Stimulated activated CD4-positive, alpha-beta T cell treated with anti-CD3 and anti-CD28 coated beads, Interleukin-1b, Interleukin-23, amount 100 ng/mL, for 48 hours (primary cell): ENCODE data around the gene PNKP.
A peak's percentile ranks its signal among the peaks of the same experiment; 100 is the strongest.
"Not testable (repeated sequence)": the region's sequence is repeated elsewhere in the genome, so short reads cannot be mapped to it uniquely, and the experiment has no call there.

ENCODE experiments used
- DNase-seq: peaks from one replicate; pipeline ENCODE4 v3.0.0-alpha.2; 2020

The PNKP gene

DNA sequence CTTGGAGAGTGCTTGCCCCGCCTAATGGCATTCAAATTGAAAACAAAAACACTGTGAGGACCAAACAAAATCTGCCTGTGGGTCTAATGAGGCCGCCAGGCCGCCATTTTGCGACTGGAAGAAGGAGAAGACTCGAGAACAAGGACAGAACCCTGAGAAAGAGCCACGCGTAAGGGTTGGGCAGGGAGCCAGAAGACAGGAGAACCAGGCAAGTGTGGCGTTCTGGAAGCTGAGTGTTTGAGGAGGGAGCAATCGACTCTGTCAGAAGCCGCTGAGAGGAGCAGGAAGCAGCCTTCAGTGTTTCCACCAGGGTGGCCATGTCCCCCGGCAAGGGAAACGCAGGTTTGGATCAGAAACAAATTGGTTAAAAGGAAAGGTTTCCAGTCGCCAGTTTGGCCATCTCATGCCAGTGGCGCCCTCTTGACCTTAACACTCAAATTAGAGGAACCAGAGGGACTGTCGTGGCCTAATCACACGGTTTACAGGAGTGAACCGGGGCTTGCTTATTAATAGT, 26.6 kb downstream of the PNKP start:
- DNase-seq, result no peak

DNA sequence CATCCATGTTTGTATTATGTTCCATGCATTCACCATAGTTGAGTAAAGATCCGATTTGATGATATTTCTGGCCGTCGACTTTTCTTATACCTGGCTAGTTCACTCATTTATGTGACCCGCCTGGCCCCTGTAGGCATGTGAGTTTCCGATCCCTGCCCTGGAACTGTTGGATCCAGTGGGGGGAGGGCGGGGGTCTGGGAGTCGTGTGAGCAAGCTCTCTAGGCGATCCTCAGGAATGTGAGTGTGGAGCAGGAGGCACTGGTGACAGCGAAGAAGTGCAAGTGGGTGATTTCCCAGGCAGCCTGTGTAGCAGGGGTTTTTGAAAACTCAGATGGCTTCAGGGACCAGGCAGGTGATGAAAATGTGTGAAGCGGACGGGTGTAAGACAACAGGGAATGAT, 27.1 kb downstream of the PNKP start:
- DNase-seq, result no peak

DNA sequence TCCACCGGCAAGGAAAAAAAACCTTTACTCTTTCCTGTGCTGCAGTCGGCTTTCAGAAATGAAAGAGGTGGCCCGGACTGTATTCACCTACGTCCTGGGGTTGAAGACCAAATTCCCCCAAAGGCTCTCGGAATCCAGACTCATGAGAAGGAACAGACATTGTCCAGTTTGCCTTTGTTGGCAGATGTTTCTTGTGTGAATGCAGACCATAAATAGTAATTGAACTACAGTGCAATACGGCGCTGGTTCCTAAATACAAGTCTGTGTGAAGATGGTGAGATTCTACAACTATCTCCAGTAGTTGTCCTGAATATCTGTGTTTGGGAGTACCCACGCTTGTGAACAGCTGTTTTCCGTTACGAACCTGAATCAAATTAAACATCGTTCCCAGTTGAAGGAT, 27.7 kb downstream of the PNKP start:
- no peak for DNase-seq

DNA sequence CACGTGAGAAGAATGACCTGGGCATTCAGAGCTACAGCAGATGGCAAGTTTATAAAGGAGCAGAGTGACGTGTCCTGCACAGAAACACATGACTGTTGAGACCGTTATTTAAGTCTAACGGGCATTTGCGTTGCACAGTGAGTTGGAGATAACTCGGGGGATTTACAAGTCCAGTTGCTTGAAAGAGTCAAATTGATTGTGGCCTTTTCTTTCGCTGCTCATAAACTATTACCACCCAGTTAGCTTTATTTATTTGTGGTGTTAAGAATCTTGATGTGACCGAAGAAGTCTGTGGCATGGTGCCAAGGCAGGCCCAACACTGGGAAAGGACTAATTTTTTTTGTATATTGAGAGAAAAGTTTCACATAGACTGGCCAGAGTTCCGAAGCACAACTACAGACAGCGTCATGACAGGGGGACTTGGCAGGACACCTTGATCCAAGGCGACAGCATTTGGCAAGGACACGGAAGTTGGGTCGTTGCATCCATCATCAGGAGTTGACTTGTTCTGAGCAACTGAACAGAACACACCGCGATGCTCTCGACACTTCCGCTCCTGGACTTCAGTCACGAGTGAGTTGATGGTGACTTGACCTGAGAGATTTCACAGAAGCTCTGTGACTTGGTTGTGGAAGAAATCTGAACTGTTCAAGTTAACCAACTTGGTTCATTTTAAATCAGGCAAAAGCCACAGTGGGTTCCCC, 28.3 kb downstream of the PNKP start:
- DNase-seq, result no peak

DNA sequence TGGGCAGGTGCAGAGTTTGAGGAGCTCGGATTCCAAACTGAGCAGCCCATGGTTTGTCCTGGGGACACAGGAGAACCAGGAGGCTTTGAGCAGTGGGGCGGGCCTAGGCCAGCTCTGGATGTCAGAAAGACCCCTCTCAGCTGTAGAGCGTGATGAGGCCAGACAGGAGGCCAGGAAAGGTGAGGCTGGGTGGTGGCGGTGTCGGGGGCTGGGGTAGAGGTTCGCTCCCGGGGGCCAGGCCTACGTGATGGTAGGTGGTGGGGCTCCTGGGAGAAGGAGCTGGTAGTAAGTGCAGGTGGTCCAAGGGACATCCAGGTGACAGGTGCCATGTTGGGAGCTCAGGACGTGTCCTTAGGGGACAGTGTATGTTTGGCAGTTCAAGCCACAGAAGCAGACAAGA, 30.0 kb downstream of the PNKP start:
- DNase-seq, result no peak

DNA sequence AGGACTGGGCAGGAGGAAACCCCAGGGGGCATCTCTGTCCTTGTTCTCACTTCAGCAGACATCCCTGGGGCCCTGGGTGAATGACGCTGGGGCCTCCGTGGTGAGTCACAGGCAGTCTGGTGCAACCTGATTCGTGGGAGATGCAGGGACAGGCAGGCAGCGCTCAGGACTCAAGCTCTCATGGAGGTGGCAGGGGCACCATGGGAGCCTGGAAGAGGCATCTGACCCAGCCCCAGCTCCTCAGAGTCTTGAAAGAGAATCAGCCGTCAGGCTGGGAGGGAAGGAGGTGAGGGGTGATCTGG, 30.4 kb downstream of the PNKP start:
- DNase-seq, result no peak

DNA sequence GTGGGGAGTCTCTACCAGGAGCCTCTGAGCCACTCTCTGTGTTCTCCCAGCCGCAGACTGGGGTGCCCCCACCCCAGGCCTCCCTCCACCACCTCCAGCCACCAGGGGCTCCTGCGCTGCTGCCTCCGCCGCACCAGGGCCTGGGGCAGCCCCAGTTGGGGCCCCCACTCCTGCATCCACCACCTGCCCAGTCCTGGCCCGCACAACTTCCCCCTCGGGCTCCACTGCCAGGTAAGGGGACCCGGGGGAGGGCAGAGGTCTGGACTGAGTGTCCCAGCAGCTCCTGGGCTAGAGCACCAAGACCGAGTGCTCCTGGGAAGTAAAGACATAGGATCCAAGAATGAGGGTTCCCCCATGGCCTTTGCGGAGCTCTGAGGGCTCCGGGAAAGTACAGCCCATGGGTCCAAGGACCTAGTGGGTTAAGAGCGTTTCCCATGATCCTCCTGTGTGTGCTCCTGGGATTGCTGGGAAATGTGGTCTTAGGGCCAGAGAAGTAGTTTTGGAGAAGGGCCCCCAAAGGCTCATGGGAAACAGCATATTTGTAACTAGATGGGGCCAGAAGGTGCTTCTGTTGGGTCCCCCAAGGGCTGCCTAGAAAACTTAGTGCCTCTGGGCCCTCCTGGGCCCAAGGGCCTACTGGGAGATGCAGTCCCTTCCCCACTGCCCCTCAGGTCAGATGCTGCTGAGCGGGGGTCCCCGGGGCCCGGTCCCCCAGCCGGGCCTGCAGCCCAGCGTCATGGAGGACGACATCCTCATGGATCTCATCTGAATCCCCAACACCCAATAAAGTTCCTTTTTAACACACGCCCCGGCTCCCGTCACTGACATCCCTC, 31.0 kb downstream of the PNKP start:
- no peak for DNase-seq

DNA sequence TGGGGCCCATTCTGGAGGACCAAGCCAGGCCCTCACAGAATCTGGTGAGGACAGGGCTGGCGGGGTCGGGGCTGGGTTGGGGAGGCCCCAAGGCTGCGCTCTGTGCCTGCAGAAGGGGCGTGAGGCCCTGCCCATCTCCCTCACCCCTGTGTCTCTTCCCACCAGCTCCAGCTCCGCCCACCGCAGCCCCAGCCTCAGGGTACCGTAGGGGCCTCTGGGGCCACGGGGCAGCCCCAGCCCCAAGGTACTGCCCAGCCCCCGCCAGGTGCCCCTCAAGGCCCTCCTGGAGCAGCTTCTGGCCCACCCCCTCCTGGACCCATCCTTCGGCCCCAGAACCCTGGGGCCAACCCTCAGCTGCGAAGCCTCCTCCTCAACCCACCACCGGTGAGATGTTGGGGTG, 31.8 kb downstream of the PNKP start:
- DNase-seq, result no peak

DNA sequence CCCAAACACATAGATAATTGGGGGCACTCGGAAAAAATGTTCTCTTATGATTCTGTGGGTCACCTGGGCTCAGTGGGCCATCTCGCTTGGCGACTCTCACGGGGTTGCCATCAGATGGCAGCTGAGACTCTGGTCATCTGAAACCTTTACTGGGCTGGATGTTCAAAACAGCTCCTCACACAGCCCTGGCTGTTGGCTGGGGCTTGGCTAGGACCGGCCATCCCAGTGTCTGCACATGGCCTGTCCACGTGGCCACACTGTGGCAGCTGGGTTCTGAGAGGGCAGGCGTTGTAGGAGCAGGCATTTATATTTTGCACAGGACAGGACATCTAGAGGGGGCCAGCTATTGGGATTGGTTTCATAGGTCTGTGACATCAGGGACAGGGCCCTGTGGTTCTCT, 33.8 kb downstream of the PNKP start:
- no peak for DNase-seq

DNA sequence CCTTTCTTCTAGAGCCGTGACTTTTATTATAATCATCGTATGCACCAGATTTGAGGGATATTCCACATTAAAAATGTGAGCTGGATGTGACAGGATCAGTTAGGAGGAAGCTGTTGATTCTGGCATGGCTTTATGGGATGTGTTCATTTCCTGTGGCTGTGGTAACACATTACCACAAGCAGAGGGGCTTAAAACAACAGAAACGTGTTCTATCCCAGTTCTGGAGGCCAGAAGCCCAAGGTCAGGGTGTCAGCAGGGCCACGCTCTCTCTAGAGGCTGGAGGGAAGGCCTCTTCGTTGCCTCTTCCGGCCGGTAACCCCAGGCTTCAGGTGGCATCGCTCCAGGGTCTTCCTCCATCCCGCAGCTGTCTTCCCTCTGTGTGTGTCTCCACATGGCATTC, 34.8 kb downstream of the PNKP start:
- DNase-seq, result no peak

DNA sequence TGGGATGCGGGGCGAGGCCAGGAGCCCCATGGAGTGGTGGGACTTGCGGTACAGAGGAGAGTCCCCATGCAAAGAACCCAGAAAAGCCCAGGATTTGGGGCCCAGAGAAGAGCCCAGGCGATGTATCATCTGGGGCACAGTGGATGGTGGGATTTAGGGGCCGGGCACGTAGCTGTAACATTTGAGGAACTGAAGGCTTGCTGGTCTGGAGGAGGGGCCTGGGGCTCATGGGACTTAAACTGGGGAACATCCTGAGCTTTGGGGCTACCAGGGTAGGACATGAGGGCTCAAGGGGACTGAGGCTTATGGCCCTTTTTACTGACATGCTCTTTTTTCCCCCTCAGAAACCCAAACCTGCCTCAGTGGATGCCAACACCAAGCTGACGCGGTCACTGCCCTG, 35.8 kb downstream of the PNKP start:
- DNase-seq, result no peak

DNA sequence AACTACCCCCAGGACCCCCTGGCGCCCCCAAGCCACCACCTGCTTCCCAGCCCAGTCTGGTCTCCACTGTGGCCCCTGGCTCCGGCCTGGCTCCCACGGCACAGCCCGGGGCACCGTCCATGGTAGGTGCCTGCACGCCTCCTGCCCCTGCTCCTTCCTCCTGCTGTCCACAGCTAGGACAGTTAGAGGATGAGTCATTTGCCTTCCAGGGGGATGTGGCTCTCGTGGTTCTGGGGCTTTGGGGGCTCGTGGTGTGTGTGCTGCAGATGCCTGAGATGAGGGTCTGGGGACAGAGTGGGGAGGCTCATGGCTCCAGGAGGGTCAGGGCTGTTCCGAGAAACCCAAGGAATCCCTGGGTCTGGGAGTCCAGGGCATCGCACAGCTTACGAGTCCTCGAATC, 36.6 kb downstream of the PNKP start:
- DNase-seq, result no peak

DNA sequence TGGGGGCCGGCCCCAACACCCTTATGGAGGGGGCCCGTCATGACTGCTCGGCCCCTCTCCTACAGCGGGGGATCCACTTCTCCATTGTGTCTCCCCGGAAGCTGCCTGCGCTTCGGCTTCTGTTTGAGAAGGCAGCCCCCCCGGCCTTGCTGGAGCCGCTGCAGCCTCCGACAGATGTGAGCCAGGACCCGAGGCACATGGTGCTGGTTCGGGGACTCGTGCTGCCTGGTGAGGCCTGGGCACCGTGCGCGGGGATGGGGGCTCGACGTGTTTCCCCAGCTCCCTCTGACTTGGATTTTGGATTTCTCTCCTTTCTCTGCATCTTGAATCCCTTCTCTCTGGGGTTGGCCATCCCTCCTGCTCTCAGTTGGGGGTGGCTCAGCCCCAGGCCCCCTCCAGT, 37.7 kb downstream of the PNKP start:
- DNase-seq, result no peak

DNA sequence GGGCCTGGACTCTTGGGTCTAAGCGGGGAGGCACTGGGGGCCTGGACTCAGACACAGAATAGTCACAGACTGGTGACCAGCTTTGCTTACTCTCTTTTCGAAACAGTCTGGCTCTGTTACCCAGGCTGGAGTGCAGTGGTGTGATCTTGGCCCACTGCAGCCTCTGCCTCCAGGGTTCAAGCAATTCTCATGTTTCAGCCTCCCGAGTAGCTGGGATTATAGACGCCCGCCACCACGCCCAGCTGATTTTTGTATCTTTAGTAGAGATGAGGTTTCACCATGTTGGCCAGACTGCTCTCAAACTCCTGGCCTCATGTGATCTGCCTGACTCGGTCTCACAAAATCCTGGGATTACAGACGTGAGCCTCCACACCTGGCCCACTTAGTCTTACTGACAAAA, 38.2 kb downstream of the PNKP start:
- DNase-seq, result no peak

DNA sequence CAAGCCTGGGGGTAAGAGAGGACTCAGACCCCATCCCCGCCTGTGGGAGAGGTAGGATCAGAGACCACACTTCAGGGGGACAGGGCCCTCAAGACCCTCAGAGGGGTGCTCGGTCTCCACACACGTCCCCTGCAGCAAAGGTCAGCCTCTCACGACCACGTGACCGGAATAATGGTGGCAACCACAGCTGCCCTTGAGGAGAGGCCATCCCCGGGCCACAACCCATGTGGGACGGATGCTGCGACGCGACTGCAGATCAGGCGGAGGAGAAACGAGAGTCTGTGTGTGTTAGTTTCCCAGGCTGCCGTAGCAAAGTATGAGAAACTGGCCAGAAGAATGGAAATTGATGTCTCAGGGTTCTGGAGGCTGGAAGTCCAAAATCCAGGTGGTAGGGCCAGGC, 40.3 kb downstream of the PNKP start:
- DNase-seq, result no peak

DNA sequence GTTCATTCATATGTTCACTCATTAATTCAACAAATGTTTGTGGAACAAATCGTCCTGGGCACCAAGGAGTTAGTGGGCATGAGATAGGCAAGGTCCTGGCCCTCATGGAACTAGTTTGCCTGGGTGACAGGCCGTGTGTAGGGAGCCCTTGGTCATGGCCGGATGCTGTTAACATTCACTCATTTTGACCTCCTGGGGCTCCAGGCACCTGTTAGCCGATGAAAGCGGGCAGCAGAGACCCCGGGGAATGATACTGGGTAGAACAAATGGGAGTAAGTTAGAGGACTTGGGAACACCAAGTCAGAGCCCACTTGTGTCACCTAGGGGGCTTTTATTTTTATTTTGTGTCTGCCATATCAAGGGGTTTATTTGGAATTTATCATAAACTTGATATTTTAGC, 42.7 kb downstream of the PNKP start:
- DNase-seq, result no peak

DNA sequence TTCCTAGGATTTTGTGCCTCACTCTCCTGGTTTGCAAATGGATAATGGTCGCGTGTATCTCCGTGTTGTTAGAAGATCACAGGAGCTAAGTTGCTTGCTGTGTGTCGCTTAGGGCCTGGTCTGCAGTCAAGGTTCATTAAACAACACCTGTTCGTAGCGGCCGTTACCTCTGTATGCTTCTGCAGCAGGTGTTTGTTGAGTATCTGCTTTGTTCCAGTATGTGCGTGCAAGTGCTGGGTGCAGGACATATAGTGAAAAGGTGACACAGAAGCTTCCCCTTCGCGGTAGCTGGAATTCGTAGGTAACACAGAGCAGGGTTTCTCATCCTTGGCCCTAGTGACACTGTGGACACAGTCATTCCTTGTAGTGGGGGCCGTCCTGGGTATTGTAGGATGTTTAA, 43.9 kb downstream of the PNKP start:
- no peak for DNase-seq

DNA sequence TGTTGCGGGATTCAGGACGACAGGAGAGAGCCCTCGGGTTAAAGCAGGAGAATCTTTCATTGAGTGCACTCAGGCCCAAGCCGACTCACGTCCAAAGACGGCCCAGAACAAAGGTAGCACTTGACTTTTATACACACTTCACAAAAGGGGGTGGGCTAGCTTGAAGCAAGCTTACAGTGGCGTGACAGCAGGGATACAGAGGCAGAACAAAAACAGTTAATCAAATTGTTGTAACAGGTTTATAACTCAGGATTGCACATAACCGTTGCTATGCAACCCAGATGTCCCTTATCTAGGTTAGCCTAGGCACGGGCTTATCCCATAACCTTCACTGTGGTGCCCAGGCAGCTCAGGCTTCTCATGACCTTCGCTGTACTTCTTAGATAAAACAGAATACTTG, 47.3 kb downstream of the PNKP start:
- DNase-seq, result no peak

DNA sequence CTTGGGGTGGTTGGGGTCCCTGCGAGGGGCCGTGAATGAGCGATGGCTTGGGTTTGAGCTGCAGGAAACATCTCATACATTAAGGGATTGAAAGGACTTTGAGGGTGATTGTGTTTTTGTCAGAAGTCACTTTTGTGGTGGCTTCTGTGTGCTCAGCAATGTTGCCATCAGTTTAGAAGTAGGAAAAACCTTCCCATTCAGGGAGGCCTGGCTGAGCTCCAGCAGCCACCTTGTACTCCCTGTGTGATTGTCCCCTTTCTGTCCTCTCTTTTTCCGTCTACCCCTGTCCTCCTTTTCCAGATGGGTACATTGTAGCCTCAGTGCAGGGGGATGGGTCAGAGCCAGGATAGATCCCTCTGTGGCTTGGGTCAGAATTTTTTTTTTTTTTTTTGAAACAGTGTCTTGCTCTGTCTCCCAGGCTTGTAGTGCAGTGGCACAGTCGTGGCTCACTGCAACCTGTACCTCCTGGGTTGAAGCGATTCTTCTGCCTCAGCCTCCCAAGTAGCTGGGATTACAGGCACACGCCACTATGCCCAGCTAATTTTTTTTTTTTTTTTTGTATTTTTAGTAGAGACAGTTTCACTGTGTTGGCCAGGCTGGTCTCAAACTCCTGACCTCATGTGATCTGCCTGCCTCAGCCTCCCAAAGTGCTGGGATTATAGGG, 47.8 kb downstream of the PNKP start:
- DNase-seq, result not testable (repeated sequence)

DNA sequence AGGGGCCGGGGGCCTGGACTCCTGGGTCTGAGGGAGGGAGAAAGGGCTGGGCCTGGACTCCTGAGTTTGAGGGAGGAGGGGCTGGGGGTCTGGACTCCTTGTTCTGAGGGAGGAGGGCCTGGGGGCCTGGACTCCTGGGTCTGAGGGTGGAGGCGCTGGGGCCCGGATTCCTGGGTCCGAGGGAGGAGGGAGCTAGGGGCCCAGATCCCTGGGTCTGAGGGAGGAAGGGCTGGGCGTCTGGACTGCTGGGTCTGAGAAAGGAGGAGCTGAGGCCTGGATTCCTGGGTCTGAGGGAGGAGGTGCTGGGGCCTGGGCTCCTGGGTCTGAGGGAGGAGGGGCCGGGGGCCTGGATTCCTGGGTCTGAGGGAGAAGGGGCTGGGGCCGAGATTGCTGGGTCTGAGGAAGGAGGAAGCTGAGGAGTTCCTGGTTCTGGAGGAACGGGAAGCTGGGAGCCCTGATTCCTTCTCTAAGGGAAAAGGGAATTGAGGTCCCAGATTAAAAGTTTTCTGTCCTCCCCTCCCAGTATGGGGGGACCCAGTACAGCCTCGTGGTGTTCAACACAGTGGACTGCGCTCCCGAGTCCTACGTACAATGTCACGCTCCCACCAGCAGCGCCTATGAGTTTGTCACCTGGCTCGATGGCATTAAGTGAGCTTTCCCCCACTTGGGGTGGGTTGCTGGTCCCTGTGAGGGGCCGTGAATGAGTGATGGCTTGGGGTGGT, 48.6 kb downstream of the PNKP start:
- no peak for DNase-seq

DNA sequence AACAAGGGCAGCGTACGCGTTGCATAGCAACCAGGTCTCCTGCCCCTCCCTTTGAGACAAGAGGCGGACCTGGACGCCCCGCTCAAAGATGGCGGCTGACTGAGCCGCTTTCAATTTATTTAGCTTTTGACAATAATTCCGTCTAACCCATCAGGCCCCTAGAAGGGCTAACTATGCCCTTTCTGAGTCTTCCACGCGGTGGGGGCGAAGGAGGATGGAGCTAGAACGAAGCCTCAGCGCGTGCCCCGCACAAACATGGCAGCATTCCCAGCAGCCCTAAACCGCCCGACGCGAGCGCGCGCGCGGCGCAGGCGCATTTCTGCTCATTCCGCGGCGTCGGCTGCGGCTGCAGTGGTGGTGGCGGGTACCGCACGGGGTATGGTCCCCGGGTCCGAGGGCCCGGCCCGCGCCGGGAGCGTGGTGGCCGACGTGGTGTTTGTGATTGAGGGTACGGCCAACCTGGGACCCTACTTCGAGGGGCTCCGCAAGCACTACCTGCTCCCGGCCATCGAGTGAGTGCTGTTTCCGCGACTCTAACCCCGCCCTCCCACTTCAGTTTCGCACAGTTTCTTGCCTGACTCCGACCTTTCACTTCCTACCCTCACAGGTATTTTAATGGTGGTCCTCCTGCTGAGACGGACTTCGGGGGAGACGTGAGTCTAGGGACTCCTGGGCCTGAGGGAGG, 49.3 kb downstream of the PNKP start, which contains the start of gene MED25:
Gene MED25 (plus strand): TSS at position 326 of the 685 bp plus-strand sequence. CDS start 53 bp downstream, at position 379.
- peak; percentile 83 for DNase-seq

DNA sequence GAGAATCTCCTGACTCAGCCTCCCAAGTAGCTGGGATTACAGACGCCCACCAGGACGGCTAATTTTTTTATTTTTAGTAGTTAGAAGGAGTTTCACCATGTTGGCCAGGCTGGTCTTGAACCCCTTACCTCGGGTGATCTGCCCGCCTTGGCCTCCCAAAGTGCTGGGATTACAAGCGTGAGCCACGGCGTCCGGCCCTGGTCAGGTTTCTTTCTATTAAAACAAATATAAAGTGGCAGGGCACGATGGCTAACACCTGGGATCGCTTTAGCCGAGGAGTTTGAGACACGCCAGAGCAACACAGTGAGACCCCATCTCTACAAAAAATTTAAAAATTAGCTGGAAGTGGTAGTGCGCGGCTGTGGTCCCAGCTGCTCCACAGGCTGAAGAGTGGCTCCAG, 50.8 kb downstream of the PNKP start:
- no peak for DNase-seq

DNA sequence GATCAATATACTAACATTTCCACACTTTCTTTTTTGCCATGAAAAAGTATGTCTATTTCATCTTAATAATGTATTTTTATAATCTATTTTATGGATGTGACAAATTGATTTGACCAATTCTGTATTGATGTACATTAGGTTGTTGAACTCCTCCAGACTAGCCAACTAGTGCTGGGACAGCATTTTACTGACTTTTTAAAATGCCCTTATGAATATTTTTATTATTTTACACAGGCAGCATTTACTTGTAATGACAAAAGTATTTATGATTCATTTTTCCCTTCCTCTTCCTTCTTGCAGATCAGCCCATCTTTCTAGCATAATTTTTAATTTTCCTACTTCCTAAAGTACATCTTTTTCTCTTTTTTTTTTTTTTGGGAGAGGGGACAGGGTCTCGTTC, 53.4 kb downstream of the PNKP start:
- DNase-seq, result no peak
